WTC11 (cell line): ENCODE measurements around the gene OPN3.

Source experiments
- CBFB ChIP-seq: sonication (generic); formaldehyde crosslinking; IDR thresholded peaks from 2 replicates; pipeline ENCODE4 v1.8.1; 2022; ENCODE audit warnings: mild to moderate bottlenecking, low read depth, missing genetic modification reagents
- ESRRA ChIP-seq: sonication (generic); formaldehyde crosslinking; IDR thresholded peaks from 2 replicates; pipeline ENCODE4 v1.8.1; 2022; ENCODE audit warnings: mild to moderate bottlenecking, missing genetic modification reagents, borderline replicate concordance
- ETV6 ChIP-seq: sonication (generic); formaldehyde crosslinking; IDR thresholded peaks from 2 replicates; pipeline ENCODE4 v1.8.1; 2022; ENCODE audit warnings: mild to moderate bottlenecking, missing genetic modification reagents
- GABPB1 ChIP-seq: sonication (generic); formaldehyde crosslinking; IDR thresholded peaks from 2 replicates; pipeline ENCODE4 v1.8.1; 2023; ENCODE audit warnings: mild to moderate bottlenecking, missing genetic modification reagents
- JUN ChIP-seq: sonication (generic); formaldehyde crosslinking; IDR thresholded peaks from 2 replicates; pipeline ENCODE4 v1.8.0; 2023; ENCODE audit warnings: mild to moderate bottlenecking, missing genetic modification reagents
- KAT7 ChIP-seq: sonication (generic); formaldehyde crosslinking; IDR thresholded peaks from 2 replicates; pipeline ENCODE4 v1.8.1; 2023; ENCODE audit warnings: missing genetic modification reagents, mild to moderate bottlenecking, borderline replicate concordance
- SOX15 ChIP-seq: fragments of 250-450 bp; sonication (Bioruptor Pico); IDR thresholded peaks from 2 replicates; pipeline ENCODE4 v1.9.0; 2021; ENCODE audit warnings: mild to moderate bottlenecking
- TEAD4 ChIP-seq: sonication (generic); formaldehyde crosslinking; IDR thresholded peaks from 2 replicates; pipeline ENCODE4 v1.8.0; 2022; ENCODE audit warnings: mild to moderate bottlenecking, missing genetic modification reagents
- USF2 ChIP-seq: sonication (generic); formaldehyde crosslinking; IDR thresholded peaks from 2 replicates; pipeline ENCODE4 v1.8.1; 2023; ENCODE audit warnings: mild to moderate bottlenecking, missing genetic modification reagents, moderate library complexity
- ZNF263 ChIP-seq: sonication (generic); formaldehyde crosslinking; IDR thresholded peaks from 2 replicates; pipeline ENCODE4 v1.8.1; 2022; ENCODE audit warnings: low read depth, mild to moderate bottlenecking, moderate library complexity, missing genetic modification reagents
- TF ChIP-seq, protein P1 (sequence below): sonication (generic); formaldehyde crosslinking; IDR thresholded peaks from 2 replicates; pipeline ENCODE4 v1.8.0; 2022; ENCODE audit warnings: mild to moderate bottlenecking, missing genetic modification reagents
- TF ChIP-seq, protein P2 (sequence below): fragments of 200-600 bp; IDR thresholded peaks from 2 replicates; pipeline ENCODE4 v1.8.0; 2022; ENCODE audit warnings: antibody characterized with exemption
- TF ChIP-seq, protein P3 (sequence below): sonication (generic); formaldehyde crosslinking; IDR thresholded peaks from 2 replicates; pipeline ENCODE4 v1.8.1; 2023; ENCODE audit warnings: mild to moderate bottlenecking, missing genetic modification reagents

- TF ChIP-seq SOX15 (CRISPR knock-in tag) (no peak), ESRRA (CRISPR knock-in tag) (no peak), USF2 (CRISPR knock-in tag) (no peak), KAT7 (CRISPR knock-in tag) (no peak), ETV6 (CRISPR knock-in tag) (no peak), GABPB1 (CRISPR knock-in tag) (no peak), TEAD4 (no peak), ZNF263 (CRISPR knock-in tag) (no peak), JUN (CRISPR knock-in tag) (no peak), CBFB (CRISPR knock-in tag) (no peak)
- TF ChIP-seq, protein P1, sequence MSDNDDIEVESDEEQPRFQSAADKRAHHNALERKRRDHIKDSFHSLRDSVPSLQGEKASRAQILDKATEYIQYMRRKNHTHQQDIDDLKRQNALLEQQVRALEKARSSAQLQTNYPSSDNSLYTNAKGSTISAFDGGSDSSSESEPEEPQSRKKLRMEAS: no peak
- TF ChIP-seq, protein P2, sequence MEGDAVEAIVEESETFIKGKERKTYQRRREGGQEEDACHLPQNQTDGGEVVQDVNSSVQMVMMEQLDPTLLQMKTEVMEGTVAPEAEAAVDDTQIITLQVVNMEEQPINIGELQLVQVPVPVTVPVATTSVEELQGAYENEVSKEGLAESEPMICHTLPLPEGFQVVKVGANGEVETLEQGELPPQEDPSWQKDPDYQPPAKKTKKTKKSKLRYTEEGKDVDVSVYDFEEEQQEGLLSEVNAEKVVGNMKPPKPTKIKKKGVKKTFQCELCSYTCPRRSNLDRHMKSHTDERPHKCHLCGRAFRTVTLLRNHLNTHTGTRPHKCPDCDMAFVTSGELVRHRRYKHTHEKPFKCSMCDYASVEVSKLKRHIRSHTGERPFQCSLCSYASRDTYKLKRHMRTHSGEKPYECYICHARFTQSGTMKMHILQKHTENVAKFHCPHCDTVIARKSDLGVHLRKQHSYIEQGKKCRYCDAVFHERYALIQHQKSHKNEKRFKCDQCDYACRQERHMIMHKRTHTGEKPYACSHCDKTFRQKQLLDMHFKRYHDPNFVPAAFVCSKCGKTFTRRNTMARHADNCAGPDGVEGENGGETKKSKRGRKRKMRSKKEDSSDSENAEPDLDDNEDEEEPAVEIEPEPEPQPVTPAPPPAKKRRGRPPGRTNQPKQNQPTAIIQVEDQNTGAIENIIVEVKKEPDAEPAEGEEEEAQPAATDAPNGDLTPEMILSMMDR: no peak
- TF ChIP-seq, protein P3, sequence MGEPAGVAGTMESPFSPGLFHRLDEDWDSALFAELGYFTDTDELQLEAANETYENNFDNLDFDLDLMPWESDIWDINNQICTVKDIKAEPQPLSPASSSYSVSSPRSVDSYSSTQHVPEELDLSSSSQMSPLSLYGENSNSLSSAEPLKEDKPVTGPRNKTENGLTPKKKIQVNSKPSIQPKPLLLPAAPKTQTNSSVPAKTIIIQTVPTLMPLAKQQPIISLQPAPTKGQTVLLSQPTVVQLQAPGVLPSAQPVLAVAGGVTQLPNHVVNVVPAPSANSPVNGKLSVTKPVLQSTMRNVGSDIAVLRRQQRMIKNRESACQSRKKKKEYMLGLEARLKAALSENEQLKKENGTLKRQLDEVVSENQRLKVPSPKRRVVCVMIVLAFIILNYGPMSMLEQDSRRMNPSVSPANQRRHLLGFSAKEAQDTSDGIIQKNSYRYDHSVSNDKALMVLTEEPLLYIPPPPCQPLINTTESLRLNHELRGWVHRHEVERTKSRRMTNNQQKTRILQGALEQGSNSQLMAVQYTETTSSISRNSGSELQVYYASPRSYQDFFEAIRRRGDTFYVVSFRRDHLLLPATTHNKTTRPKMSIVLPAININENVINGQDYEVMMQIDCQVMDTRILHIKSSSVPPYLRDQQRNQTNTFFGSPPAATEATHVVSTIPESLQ (CRISPR knock-in tag): no peak
These were observed 92.2 kb downstream of the OPN3 start for GRCh38 chr1:241548008-241548407.
